GM15510 (cell line): ENCODE data around the gene COX5A.

ENCODE experiments used
- POLR2A ChIP-seq: IDR thresholded peaks from 3 replicates; pipeline ENCODE4 v1.6.1; 2011; ENCODE audit warnings: borderline replicate concordance; ENCODE audit not compliant: insufficient read length; ENCODE audit errors: extremely low read depth

The COX5A gene

DNA sequence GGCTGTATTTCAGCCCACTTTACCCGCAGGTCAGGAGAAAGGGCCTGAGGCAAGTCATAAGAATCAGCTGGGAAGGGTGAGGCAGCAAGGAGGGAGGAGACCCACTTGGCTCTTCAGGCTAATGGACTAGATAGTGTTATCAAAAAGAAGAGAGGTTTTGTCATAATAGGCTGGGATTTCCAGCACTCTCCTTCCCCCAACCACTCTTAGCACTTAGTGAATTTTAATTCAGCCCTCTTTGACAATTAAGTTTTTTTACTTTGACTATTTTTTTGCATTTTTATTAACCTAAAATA is 47.3 kb downstream of the COX5A start:
- TF ChIP-seq POLR2A, result no peak

DNA sequence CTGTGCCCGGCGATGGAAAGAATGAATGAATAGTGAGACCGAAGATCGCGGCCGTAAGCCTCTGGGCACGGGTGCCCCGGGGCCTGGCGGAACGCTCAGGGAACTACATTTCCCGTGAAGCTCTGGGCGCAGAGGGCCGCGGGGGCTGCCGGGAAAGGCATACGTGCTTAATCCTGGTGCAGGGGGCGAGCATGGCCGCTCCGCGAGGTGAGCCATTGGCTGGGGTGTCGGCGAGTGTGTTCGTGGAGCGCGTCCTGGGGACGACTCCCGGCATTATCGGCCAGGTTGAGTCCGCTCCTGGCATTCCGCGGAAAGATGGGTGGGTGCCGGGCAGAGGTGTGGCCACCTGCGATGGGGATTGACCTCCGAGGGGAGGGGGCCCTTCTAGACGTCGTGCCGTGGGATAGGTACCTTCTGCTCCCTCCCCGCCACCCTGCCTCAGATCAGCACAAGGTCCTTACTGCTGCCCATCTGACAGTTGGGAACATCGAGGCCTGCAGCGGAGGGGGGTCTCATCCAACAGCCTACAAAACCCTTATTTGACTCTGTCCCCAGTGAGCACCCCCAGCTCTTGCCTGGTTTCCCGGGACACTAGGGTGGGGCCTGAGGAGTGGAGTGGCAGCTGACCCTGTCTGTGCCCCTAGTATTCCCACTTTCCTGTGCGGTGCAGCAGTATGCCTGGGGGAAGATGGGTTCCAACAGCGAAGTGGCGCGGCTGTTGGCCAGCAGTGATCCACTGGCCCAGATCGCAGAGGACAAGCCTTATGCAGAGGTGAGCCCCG is 47.8 kb downstream of the COX5A start, which contains the start of gene MPI:
Gene MPI, plus strand, starts transcription at position 160 of the 782 bp plus-strand sequence. Its CDS starts 32 bp downstream, at position 192.
- TF ChIP-seq POLR2A, result peak; percentile 97

DNA sequence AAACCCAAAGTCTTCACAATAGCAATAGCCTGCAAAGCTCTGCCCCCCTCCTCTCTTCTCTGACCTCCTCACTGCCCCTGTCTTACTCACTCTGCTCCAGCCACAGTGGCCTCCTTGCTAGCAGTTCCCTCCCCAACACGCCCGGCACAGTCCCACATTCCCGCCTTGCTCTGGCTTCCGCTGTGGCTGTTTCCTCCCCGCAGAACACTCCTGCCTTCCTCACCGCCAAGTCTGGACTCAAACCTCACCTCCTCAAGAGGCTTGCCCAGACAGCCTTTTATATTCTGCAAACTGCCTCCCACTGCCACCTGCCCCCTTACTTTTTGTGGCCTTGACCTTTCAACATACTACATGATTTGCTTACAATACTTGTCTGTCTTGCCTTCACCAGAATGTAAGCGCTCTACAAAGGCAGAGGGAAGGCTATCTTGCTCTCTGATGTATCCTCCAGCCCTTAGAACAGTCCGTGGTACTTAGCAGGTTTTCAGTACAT is 48.4 kb downstream of the COX5A start:
- no peak for TF ChIP-seq POLR2A

DNA sequence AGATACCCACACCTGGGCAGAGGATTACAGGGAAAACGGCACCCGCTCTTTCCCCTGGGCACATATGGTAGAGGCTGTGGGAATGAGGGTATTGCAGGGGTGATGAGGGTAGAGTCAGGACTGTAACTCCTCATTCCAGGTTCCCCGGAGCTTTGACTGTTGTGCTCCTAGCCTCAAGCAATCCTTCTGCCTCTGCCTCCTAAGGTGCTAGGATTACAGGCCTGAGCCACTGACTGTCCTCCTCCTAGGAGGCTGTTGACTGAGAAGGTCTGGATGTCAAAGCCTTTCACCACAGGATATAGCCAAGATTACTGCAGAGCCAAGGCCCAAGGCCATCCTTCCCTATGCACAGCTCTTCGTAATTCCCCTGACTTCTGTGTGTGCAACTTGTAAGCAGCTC is 49.2 kb downstream of the COX5A start:
- TF ChIP-seq POLR2A, result no peak

DNA sequence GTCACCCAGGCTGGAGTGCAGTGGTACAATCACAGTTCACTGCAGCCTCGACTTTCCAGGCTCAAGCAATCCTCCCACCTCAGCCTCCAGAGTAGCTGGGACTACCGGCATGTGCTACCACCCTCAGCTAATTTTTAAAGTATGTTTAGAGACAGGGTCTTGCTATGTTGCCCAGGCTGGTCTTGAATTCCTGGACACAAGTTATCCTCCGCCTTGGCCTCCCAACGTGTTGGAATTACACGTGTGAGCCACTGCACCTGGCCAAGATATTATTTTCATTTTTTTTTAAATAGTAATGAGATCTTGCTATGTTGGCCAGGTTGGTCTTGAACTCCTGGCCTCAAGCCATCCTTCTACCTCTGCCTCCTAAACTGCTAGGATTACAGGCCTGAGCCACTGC is 52.4 kb downstream of the COX5A start:
- TF ChIP-seq POLR2A, result no peak

DNA sequence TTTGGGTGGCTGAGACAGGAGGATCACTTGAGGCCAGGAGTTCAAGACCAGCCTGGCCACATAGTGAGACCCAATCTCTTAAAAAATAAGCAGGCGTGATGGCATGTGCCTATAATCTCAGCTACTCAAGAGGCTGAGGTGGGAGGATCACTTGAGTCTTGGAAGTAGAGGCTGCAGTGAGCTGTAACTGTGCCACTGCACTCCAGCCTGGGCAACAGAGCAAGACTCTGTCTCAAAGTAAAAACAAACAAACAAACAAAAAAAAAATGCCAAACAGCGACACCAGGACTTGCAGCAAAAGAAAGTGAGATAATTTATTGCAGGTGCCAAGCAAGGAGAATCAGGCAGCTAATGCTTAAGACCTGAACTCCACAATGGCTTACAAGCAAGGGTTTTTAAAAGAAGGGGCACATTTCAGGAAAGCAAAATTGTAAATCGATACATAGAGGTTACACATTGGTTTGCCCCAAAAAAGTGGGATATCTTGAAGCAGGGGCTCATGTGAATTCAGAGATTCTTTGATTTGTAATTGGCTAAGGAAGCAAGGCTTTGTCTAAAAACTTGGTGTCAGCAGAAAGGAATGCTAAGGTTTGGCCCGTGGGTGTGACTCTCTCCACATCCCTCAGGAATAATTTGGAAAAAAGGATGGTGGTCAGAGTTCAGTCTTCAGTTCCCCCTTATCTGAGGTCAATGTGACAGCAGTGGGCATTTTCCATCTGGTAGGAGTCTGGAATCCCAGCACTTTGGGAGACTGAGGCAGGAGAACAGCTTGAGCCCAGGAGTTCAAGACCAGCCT is 53.2 kb downstream of the COX5A start:
- TF ChIP-seq POLR2A, result no peak

DNA sequence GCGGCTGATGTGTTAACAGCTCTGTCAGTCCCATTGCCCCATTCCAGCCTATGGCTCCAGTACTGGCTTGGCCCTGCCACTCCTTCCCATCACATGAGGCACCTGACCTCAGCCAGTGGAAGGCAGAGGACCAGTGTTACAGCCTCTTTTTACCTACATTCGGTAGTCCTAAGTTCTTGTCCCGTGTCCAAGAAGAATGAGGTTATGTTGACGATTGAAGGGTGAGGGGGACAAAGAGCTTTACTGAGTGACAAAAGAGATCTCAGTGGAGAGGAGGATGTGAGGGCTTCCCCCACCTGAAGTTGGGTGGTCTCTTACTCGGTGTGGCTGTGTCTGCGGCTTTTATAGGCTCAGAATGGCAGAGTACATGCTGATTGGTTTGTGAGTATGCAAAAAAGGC is 55.3 kb downstream of the COX5A start:
- TF ChIP-seq POLR2A, result no peak

DNA sequence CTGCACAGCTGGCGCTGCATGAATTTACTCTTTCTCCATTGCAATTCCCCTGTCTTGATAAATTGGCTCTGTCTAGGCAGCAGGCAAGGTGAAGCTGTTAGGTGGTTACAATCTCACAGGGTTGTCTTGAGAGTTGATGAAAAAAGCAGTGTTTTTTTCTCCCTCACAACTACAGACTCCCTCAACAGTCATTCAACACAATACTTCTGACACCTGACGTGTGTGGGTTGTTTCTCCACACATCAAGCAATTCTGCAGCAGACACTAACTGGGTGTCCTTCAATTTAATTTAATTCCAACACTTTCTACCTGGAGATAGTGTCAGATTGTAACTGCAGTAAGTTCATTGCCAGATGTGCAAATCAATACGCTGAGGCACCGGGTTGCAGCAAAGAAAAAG is 59.6 kb downstream of the COX5A start:
- TF ChIP-seq POLR2A, result no peak

DNA sequence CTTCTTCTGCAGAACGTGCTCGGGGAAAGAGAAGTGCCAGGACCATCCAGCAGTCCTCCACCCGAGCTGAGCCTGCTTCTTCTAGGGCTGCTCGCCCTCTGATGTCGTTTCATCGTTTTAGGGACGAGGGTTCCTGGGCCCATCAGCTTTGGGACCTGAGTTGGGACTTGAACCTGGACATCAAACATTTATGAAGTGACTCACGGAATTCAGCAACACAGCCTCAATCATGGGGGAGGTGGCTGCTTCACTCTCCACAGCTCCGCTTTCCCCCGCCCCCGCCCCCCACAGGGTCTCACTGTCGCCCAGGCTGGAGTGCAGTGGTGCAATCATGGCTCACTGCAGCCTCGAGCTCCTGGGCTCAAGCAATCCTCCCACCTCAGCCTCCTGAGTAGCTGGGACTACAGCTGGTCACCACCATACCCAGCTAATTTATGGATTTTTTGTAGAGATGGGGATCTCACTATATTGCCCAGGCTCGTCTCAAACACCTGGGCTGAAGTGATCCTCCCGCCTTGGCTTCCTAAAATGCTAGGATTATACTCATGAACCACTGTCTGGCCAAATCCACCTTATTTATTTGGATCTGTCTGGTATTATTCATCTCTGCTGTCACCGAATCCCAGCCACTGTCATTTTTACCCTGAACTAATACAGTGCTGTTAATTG is 64.0 kb downstream of the COX5A start:
- no peak for TF ChIP-seq POLR2A

DNA sequence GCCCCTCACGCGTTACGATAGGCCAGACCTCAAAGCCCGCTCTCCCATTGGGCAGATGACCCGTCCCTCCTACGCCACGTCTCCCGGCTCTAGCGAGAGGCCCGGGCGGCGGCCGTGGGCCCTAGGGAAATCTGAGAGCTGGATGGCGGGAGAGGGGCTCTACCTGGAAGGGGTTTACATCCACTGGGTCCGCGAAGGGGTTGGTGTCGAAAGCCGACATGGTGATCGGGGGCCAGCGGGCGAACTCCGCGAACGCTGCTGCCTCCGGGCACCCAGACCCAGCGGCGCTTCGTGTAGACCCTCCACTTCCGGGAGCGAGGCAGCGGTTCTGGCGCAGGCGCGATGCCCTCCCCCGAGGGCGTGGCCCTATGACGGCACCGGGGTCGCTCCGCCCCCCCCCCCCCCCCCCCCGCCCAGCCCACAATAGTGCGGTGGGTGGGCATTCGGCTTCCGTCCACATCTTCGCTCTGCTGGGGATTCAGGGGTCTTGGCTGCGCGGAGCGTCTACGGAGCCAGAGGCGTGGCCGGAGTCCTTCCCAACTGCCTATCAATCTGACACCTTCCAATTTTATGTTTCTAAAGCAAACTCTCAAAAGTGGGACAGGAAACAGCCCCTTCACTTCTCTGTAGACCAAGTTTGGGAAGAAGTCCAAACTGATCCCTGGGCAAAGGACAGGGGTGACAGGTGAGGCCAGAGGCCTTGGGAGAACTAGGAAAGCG is 64.7 kb downstream of the COX5A start, which contains the start of gene SCAMP2:
Gene SCAMP2, minus strand, starts transcription at position 330 of the 720 bp plus-strand sequence. Its CDS starts 110 bp downstream, at position 220.
- TF ChIP-seq POLR2A, result peak; percentile 84

DNA sequence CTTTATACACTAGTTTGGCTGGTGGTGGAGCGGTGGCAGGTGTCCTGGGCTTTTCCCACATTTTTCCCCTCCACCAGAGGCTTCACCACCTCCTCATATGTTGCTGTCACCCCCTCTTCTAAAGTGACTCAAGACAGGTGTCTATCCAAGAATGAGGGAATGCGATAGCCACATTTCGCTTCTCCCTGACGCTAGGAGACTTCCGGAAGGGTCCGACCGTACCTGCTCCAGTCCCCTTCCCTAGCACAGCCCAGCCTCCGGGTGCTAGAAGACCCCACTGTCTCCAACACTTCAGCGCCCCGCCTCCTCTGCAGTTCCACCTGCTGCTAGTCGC is 65.2 kb downstream of the COX5A start:
- TF ChIP-seq POLR2A, result no peak

DNA sequence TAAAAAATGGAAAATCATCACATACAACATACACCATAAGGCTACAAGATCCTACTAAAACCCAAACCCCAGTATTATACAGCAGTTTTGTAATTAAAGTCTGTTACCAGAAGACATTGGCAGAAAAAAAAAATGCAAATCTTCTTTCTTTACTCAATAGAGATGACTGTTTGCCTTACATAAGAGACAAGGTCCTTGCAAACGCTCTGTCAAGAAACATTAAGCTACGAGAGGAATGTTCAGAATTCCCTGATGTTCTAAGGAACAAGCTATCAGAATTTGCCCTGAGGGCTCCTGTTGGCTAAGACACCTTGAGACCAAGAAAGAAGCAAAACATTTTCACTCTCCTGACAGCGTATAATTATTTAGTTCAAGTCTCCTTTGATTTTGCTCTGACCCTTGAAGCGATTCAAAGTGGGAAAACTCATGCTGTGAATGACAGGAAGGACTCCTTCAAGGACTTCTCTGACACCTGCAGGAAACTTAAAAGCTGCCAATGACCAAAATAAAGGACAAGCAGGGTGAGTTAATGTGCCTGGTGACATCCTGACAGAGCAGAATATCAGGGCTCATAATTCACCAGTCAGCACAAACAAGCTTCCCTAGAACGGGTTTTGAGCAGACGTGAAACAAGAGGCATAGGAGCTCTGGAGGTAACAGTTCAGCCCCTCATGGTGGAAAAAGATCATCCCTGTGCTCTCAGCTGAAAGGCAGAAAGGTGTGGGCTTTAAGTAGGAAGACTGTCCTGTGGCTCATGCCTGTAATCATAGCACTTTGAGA is 67.2 kb downstream of the COX5A start:
- no peak for TF ChIP-seq POLR2A
